ENCODE results near the gene CDKN1C. TPM values are rescaled to one million over a fixed set of nuclear protein-coding genes. Genes with fewer than 3 reads are reported as not detected.

The CDKN1C gene
- polyA plus RNA-seq, 1 donor from 2014 or later, result not detected

DNA sequence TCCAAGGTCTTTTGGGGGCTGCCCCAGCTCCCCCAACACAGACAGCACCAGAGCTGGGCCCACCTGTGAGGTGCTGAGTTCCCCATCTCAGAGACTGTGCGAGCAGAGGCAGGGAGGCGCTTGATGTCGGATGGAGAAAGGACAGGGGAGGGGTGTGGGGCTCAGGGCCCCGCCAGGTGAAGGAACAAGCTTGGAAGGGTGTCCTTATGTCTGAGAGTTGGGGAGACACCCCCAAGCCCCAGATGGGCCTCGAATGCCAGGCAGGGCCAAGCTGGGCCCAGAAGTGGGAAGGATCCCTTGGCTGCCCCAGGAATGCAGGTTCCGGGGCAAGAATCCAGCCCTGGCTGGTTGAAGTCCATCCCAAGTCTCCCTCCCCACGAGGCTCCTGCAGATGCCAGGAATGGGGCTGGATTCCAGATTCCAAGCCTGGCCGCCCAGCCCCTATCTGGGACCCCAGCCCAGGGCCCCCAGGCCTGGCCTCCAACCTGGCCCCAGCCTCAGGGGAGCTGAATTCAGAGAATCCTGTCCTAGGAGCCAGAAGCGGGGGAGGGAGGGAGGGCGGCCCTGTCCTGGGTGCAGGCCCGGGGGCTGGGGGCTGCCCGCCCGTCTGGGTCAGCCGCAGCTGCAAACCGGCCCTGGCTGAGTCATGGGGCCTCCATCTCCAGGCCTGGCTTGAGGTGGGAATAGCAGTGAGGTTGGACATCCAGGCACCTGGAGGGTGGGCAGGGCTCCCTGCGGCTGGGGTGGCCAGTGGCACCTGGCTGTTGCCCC, 50.9 kb downstream of the CDKN1C start:
- Mint-ChIP-seq H3K4me1 (peaks cover 0 to 1% (median 0%) of the 10 kb centered on the region in 3 donors), H3K27me3 (no peaks in the 10 kb centered on the region), H3K4me3 (no peak overlapping the region), H3K36me3 (no peaks in the 10 kb centered on the region), H3K27ac (no peak overlapping the region), H3K9me3 (no peaks in the 10 kb centered on the region)

- Mint-ChIP-seq H3K27me3 (no peaks in the 10 kb centered on the region), H3K4me1 (peaks cover 0 to 1% (median 0%) of the 10 kb centered on the region in 3 donors), H3K27ac (peak overlapping the region in 1 of 3 donors; percentile 84), H3K36me3 (peaks cover 5% of the 10 kb centered on the region), H3K9me3 (peaks cover 0 to 5% (median 4%) of the 10 kb centered on the region in 3 donors), H3K4me3 (no peak overlapping the region)
Measured at GRCh38 chr11:2833716-2834502, 51.7 kb downstream of the CDKN1C start.

Other genes starting within 250 kb of the CDKN1C start
- 0.09 TPM for gene KCNQ1OT1, start 185.8 kb downstream of the CDKN1C start, polyA plus RNA-seq
- not detected for gene PHLDA2, start 43.6 kb upstream of the CDKN1C start, polyA plus RNA-seq
- 89.0 TPM for gene NAP1L4, start 106.6 kb upstream of the CDKN1C start, polyA plus RNA-seq
- 35.8 TPM for gene CARS1, start 171.6 kb upstream of the CDKN1C start, polyA plus RNA-seq